ENCODE results near the gene TUBGCP2. TPM values are rescaled to one million over a fixed set of nuclear protein-coding genes. Genes with fewer than 3 reads are reported as not detected.
"Not testable (repeated sequence)": the region's sequence is repeated elsewhere in the genome, so short reads cannot be mapped to it uniquely, and the experiment has no call there.

The TUBGCP2 gene
- total RNA-seq, 1 donor from 2014 or later: 33.5 TPM

DNA sequence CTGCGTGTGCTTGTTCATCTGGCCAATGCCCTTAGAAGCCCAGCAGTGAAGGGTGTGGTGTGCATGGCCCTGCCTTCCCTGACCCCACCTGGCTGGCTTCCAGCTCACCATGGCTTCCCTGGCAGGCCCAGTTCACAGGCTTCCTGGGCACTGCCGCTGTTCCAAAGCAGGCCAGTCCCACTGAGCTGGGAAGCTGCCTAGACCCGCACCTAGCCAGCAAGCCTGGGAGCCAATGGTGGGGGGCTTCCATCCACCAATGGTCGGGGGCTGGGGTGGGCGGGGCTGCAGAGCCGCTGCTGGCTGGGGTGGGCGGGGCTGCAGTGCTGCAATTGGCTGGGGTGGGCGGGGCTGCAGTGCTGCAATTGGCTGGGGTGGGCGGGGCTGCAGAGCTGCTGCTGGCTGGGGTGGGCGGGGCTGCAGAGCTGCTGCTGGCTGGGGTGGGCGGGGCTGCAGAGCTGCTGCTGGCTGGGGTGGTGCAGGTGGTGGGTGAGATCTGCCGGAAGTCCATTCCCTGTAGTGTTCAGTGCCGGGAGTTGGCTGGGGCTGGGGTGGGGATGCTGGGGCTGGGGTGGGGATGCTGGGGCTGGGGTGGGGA lies 15.6 kb upstream of the TUBGCP2 start:
- peak; percentile 54 for DNase-seq

DNA sequence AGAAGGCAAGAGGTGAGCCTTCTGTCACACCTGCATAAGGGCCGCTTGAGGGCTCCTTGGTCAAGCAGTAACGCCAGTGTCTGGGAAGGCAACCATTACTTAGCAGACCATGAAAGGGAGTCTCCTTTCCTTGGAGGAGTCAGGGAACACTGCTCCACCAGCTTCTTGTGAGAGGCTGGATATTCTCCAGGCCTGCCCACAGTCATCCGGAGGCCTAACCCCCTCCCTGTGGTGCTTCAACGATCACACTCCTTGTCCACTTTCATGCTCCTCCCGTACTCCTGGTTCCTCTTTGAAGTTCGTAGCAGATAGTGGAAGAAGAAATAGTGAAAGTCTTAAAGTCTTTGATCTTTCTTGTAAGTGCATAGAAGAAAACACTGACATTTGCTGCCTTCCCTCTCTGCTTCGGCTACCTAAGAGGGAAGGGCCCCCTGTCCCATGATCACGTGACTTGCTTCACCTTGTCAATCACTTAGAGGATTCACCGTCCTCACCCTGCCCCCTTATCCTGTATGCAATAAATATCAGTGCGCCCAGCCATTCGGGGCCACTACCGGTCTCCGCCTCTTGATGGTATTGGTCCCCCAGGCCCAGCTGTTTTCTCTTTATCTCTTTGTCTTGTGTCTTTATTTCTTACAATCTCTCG lies 13.5 kb upstream of the TUBGCP2 start:
- DNase-seq: not testable (repeated sequence)

DNA sequence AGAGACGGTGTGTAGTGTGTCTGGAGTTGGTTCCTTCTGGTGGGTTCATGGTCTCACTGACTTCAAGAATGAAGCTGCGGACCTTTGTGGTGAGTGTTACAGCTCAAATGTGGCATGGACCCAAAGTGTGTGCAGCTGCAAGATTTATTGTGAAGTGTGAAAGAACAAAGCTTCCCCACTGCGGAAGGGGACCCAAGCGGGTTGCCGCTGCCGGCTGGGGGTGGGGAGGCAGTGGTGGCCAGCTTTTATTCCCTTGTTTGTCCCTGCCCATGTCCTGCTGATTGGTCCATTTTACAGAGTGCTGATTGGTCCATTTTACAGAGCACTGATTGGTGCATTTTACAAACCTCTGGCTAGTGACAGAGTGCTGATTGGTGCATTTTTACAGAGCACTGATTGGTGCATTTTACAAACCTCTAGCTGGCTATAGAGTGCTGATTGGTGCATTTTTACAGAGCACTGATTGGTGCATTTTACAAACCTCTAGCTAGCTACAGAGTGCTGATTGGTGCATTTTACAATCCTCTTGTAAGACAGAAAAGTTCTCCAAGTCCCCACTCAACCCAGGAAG lies 12.3 kb upstream of the TUBGCP2 start:
- not testable (repeated sequence) for DNase-seq

DNA sequence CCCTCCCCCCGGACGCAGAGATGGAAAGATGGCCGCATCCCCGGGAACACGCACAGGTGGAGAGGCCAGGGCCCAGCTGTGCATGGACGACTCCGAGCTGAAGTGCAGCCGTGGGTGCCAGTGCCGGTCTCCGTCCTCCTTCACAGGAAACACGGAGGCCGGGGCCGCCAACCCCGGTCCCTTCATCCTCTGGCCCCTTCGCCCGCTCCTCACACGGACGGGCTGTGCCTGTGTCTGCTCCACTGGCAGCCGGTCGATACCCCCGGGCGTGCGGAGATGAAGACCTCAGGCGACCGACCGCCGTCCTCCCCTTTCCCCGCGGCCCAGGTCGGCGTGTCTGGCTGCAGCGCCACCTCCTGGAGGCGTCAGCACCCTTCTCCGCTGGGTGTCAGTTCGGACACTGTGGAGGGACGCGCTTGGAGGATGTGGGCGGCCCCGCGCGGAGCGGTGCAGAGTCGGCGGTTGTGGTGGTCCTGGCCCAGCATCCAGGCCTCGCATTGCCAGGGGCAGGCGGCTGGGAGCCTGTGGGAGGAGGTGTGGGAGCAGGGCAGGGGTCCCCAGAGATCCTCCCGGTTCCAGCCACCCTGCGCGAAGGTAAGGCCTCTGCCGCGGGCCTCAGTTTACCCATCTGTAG lies 9.9 kb upstream of the TUBGCP2 start:
- DNase-seq: peak; percentile 74

DNA sequence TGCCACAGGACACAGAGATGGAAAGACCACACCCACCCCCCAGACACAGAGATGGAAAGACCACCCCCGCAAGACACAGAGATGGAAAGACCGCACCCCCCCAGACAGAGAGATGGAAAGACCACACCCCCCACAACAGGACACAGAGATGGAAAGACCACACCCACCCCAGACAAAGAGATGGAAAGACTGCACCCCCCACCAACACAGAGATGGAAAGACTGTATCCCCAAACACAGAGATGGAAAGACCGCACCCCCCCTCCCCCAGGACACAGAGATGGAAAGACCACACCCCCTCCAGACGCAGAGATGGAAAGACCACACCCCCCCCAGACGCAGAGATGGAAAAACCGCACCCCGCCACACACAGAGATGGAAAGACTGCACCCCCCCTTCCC lies 8.1 kb upstream of the TUBGCP2 start:
- DNase-seq: no peak

DNA sequence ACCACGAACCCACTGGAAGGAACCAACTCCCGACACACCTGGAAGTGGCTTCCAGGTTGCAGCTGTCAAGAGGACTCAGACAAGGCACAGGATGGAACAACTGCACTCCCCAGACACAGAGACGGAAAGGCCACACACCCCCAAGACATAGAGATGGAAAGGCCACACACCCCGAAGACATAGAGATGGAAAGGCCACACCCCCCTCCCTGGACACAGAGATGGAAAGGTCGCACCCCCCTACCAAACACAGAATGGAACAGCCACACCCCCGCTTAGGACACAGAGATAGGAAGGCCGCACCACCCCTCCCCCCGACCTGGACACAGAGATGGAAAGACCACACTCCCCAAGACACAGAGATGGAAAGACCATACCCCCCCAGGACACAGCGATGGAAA lies 7.6 kb upstream of the TUBGCP2 start:
- no peak for DNase-seq

DNA sequence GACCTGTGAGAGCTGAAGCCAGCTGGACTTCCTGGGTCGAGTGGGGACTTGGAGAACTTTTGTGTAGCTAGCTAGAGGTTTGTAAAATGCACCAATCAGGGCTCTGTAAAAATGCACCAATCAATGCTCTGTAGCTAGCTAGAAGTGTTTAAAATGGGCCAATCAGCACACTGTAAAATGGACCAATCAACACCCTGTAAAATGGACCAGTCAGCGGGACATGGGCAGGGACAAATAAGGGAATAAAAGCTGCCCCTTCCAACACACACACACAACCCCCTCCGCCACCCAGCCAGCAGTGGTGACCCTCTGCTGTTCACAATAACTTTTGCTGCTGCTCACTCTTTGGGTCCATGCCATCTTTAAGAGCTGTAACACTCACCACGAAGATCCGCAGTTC lies 7.2 kb upstream of the TUBGCP2 start:
- no peak for DNase-seq

DNA sequence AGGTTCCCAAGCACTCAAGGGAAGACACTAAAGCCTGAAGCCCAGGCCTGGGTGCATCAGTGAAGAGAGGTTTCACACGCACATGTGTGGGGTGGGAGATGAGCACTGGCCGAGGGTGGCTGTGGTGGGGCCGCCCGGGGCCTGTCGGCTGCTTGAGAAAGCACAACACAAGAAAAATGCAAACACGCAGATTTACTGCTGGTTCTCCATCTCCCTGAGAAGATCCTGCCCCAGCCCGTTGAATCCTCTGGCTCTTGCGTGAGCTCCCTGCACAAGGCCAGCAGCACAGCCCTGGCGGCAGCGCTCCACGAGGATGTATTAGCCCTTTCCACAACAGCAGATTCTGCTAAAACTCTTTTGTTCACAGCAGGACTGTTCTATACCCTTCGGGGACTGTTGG lies 6.2 kb upstream of the TUBGCP2 start:
- DNase-seq: no peak

DNA sequence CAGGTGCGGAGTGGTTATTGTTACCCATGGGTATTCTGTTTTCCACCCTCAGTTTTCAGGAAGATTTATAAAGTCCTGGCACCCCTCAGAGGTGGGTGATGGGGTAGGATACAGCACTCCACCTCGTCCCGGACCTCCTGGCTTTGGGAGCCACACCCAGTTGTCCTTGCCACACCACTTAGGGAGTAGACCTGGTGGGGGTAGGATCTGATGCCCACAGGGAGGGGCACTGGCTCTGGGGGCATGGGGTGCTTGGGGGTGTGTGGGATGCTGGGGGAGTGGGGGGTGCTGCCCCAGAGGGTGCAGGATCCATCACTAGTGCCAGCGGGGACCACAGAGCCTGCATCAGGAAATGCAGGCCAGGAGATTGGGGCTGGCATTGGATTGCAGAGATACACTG lies 4.5 kb upstream of the TUBGCP2 start:
- DNase-seq: no peak

DNA sequence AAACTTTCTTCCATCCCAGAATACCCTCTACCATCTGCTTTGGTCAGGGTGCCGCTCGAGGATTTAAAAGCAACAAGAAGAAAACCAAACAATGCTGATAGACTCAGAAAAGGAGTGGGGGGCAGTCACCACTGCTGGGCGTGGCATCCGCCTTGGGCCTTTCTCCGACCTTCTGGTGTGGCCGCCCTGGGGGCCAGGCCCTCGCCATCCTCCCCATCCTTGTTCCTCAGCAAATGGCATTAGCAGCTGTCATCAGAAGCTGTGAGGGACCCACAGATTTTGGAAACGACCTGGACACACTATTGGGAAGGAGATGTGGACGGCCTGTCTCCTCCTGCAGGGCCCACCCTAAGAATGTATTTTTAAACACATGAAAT lies 4.1 kb upstream of the TUBGCP2 start:
- DNase-seq: no peak

DNA sequence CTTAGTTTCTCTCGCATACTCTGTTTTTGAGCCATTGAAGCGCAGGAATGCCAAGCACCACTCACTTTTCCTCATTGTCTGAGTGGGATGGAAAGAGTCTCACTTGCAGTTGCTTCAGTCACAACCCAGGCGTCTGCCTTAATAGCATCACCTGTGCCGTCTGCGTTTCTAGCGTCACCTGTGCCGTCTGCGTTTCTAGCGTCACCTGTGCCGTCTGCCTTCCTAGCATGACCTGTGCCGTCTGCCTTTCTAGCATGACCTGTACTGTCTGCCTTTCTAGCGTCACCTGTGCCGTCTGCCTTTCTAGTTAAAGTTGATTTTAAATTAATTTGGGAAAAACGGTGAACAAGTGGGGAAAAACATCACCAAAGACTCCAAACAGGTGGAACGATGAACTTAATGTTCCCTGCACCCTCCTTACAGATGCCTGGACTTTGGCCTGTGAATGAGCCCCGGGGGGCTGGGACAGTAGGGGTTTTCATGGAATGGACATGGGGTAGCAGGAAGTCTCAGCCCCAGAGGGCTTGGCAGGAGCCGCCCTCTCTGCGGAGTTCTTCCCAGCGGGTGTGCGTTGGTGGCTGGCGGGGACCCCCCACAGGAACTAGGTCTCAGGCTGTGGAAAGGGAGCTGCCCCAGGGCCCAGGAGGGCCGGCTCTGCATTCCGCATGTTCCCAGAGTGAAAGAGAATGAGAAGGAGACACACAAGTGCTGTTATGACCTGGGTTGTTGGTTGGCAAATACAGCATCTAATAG lies 3.5 kb upstream of the TUBGCP2 start:
- DNase-seq: no peak

DNA sequence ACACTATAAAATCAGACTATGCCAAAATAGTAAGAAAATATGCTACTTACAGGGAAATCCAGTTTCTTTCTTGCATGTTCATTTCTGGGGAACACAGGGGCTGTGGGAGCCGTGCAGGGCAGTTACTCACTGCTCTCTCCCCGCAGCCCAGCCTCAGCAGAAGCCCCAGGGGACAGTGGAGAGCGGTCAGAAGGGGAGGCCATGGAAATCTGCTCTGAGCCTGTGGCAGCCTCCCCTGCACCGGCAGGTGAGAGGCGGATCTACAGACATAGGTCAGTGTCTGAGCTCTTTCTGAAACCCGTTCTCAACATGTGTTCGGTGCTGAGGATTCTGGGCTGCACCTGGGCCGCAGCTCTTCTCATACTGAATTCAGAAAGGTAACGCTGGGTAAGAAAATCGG lies 2.9 kb upstream of the TUBGCP2 start:
- DNase-seq: no peak

DNA sequence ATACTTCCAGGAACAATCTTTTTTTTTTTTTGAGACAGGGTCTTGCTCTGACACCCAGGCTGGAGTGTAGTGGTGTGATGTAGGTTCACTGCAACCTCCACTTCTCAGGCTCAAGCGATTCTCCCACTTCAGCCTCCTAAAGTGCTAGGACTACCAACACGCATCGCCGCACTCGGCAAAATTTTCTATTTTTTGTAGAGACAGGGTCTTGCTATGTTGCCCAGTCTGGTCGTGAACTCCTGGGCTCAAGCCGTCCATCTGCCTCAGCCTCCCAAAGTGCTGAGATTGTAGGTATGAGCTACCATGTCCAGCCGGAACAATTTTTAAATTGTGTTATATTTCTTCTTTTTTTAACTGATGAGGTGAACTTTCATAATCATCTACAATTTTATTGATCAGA lies 2.1 kb upstream of the TUBGCP2 start:
- no peak for DNase-seq

DNA sequence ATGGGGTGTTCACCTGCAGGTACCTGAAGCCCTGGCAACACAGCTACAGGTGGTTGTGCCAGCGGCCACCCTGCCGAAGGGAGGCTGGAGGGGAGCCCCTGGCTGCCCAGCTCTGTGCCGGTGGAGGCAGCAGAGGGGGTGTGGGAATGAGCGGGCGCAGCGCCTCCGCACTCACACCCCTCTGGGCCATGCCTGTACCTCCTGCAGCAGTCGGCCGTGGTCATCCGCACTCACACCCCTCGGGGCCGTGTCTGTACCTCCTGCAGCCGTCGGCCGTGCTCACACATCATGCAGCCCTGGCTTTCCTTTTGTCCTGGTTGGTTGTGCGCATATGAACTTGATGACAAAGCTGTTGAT lies 1.7 kb upstream of the TUBGCP2 start:
- no peak for DNase-seq

DNA sequence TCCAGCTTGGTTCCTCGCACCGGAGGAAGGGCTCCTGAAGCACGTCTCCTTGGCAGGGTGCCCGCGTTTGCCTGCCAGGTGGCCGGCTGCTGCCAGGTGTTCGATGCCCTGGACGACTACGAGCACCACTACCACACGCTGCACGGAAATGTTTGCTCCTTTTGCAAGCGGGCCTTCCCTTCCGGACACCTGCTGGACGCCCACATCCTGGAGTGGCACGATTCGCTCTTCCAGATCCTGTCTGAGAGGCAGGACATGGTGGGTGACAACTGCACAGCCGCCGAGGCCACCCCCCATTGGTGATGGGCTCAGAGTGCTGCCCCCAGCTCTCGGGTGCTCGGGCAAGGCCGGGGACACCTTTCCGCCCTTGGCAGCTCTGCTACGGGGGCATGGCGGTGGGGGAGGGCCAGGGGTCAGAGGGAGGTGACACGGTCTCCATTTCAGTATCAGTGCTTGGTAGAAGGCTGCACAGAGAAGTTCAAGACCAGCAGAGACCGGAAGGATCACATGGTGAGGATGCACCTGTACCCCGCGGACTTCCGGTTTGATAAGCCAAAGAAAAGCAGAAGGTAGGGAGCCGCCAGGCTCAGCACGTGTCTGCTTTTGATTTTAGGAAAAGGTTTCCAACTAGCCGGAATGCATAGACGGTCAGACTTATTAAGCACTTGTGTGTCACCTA lies 1.2 kb upstream of the TUBGCP2 start:
- no peak for DNase-seq

DNA sequence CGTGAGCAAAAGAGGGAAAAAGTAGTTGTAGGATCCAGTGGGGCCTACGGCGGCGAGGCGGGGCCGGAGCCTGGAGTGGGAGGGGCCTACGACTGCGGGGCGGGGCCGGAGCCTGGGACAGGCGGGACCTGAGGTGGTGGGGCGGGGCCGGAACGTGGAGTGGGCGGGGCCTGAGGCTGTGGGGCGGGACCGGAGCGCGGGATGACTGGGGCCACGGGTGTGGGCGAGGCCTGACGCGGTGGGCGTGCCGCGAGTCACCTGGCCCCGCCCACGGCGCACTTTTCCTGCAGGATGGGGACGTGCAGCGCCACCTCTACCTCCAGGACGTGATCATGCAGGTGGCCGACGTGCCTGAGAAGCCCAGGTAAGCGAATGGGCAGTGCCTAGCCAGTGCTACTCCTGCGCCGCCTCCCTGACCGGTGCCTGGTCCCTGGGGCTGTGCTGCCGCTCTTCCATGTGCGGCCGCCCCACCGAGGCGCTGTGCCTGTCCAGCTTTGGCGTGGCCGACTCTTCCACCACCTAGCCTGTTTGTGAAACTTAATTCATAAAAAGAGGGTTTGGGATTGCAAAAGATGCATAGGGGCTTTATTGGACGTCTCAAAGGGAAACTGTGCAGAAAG lies 538 bp upstream of the TUBGCP2 start:
- DNase-seq: peak; percentile 97

DNA sequence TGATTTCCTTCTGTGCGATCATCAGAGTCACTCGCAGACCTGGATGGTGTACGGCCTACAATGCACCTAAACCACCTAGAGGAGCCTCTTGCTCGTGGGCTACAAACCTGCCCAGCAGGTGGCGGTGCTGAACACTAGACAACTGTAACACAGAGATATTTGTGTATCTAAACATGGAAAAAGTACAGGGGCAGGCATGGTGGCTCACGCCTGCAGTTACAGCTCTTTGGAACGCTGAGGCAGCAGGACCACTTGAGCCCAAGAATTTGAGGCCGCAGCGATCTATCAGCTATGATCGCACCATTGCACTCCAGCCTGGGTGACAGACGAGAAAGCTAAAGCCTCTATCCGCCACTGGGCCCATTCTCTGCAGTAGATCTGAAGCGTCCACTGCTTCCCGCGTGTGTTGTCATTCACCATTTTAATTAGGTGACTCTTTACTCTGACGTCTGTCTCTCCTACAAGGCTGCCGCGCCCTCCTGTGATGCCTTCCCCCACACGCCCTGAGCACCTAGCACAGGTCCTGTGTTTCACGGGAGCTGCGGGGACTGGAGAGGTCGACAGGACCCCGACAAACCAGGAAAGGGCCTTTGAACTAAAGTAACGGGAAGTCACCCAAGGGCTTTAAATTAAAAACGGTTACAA lies 774 bp downstream of the TUBGCP2 start:
- DNase-seq: peak; percentile 86

DNA sequence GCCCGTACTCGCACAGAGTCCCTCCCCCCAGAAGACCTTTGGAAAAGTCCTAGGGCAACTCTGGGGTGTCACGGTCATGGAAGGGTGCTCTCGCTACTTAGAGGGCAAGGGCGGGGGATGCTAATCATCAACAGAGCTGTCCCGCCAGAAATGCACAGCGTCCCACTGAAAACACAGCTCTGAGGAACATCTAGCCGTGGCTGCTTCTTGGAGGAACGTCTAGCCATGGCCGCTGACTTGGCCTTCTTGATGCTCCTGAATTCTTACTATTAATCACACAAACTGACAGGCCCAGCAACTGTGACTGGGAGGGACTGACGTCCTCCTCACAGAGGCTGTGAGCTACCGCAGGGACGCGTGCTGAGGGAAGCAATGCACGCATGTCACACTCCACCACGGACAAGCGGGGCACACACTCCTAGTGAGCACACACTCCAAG lies 1.7 kb downstream of the TUBGCP2 start:
- DNase-seq: no peak

DNA sequence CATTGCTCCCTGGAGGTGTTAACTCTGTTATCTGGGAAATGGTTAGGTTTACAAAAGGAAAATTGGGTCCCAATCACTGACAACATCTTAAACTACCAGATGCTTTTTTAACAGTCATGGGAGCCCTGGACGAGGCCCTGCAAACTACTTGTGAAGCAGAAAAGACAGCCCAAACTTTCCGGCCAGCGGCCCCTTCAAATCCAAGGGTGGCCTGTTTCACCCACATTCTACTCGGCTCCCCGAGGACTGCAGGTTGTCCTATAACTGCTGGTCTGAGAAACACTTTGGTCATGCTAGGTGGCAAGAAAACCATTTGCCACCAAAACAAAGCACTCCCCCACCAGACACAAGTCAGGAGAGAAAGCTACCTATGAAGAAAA lies 2.6 kb downstream of the TUBGCP2 start:
- DNase-seq: no peak

DNA sequence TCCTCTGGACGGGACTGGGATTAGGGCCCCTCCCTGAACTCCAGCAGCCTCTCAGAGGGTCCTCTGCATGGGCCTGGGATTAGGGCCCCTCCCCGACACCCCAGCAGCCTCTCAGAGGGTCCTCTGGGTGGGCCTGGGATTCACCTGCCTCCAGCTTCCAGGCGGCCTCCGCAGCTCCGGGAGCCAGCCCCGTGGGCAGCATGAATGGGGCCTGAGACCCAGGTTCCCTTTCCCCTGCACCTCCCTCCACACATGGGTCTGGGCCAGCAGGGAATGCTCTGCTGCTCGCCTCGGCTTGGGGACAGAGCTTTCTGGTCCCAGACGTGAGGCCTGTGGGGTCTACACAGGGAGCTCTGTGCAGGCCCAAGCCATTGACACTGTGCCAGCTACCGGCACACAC lies 5.5 kb downstream of the TUBGCP2 start:
- DNase-seq: no peak

DNA sequence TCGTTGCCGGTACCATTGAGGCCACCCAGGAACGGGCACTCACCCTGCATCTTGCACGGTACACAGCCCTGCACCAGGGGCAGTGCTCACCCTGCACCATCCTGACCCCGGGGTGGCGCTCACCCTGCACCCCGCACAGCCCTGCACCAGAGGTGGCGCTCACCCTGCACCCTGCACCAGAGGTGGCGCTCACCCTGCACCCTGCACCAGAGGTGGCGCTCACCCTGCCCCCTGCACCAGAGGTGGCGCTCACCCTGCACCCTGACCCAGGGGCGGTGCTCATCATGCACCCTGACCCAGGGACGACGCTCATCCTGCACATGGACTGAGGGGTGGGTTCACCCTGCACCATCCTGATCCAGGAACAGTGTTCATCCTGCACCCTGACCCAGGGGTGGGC lies 6.4 kb downstream of the TUBGCP2 start:
- no peak for DNase-seq

DNA sequence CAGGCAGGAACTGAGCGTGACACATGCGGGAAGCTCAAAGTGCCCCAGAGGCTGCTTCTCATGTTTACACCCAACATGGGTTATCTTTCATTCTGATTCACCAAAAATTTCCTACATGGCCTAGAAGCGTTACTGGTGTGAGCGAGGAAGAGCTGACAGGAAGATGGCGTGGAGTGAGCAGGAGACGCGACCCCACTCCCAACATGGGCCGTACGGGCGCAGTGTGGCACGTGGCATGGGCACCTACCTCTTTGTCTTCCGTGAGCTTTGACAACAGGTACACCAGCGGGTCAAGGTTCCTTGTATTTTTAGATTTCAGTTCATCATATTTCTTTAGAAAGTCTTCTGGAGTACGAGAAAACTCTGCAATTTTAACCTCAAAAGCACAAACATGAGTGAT lies 8.9 kb downstream of the TUBGCP2 start:
- DNase-seq: no peak
